Measurements from ENCODE around the gene PDE4D. TPM values are rescaled to one million over a fixed set of nuclear protein-coding genes. Genes with fewer than 3 reads are reported as not detected.
"Not testable (repeated sequence)": the region's sequence is repeated elsewhere in the genome, so short reads cannot be mapped to it uniquely, and the experiment has no call there.

The PDE4D gene
- total RNA-seq, 1 donor from 2014 or later = 7.6 TPM

DNA sequence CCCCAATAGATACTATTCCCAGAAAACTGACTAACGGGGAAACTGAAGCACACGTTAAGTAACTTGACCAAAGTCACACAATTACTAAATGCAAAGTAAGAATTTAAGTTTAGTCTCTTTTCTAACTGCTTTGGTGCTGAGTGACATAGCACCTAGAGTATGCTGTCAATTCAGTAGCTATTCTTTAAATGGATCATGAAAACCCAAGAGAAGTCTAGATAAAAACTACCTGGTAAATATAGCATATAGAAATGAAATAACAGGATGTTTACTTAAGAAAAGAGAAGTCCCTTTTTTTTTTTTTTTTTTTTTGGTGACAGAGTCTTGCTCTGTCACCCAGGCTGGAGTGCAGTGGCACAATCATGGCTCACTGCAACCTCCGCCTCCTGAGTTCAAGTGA, 129.2 kb downstream of the PDE4D start:
- Mint-ChIP-seq H3K36me3 (ENCODE audit: insufficient read depth) (no peaks in the 10 kb centered on the region), H3K4me3 (ENCODE audit: low read depth) (no peak overlapping the region), H3K9me3 (ENCODE audit: low read depth) (no peaks in the 10 kb centered on the region), H3K27me3 (peaks cover 7% of the 10 kb centered on the region), H3K27ac (no peak overlapping the region), H3K4me1 (ENCODE audit: low read depth) (peaks cover 19% of the 10 kb centered on the region)
- DNase-seq (ENCODE audit: low spot score, unreplicated experiment) = no peak
- TF ChIP-seq, protein P1, sequence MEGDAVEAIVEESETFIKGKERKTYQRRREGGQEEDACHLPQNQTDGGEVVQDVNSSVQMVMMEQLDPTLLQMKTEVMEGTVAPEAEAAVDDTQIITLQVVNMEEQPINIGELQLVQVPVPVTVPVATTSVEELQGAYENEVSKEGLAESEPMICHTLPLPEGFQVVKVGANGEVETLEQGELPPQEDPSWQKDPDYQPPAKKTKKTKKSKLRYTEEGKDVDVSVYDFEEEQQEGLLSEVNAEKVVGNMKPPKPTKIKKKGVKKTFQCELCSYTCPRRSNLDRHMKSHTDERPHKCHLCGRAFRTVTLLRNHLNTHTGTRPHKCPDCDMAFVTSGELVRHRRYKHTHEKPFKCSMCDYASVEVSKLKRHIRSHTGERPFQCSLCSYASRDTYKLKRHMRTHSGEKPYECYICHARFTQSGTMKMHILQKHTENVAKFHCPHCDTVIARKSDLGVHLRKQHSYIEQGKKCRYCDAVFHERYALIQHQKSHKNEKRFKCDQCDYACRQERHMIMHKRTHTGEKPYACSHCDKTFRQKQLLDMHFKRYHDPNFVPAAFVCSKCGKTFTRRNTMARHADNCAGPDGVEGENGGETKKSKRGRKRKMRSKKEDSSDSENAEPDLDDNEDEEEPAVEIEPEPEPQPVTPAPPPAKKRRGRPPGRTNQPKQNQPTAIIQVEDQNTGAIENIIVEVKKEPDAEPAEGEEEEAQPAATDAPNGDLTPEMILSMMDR (IDR thresholded peaks at IDR 0.05; ENCODE audit: unreplicated experiment) = no peak

GRCh38 chr5:59763541-59763940, 130.0 kb downstream of the PDE4D start:
- H3K4me1 Mint-ChIP-seq (ENCODE audit: low read depth) = peaks cover 13% of the 10 kb centered on the region
- no peak overlapping the region for H3K4me3 Mint-ChIP-seq (ENCODE audit: low read depth)
- H3K27ac Mint-ChIP-seq = no peak overlapping the region
- H3K36me3 Mint-ChIP-seq (ENCODE audit: insufficient read depth) = no peaks in the 10 kb centered on the region
- TF ChIP-seq, protein P1 (IDR thresholded peaks at IDR 0.05; ENCODE audit: unreplicated experiment) = no peak
- no peak for DNase-seq (ENCODE audit: low spot score, unreplicated experiment)
- H3K9me3 Mint-ChIP-seq (ENCODE audit: low read depth) = no peaks in the 10 kb centered on the region
- H3K27me3 Mint-ChIP-seq = peaks cover 3% of the 10 kb centered on the region

DNA sequence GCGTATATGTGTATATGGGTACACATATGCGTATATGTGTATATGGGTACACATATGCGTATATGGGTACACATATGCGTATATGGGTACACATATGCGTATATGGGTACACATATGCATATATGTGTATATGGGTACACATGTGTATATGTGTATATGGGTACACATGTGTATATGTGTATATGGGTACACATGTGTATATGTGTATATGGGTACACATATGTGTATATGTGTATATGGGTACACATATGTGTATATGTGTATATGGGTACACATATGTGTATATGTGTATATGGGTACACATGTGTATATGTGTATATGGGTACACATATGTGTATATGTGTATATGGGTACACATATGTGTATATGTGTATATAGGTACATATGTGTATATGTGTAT, 131.3 kb downstream of the PDE4D start:
- H3K4me3 Mint-ChIP-seq (ENCODE audit: low read depth); H3K27me3 Mint-ChIP-seq; H3K36me3 Mint-ChIP-seq (ENCODE audit: insufficient read depth); H3K9me3 Mint-ChIP-seq (ENCODE audit: low read depth); H3K4me1 Mint-ChIP-seq (ENCODE audit: low read depth); H3K27ac Mint-ChIP-seq; DNase-seq (ENCODE audit: low spot score, unreplicated experiment): not testable (repeated sequence)

- no peak for DNase-seq (ENCODE audit: low spot score, unreplicated experiment)
- Mint-ChIP-seq H3K9me3 (ENCODE audit: low read depth) (no peaks in the 10 kb centered on the region), H3K4me1 (ENCODE audit: low read depth) (peaks cover 1% of the 10 kb centered on the region)
Measured at GRCh38 chr5:59760785-59761348, 132.7 kb downstream of the PDE4D start.

DNA sequence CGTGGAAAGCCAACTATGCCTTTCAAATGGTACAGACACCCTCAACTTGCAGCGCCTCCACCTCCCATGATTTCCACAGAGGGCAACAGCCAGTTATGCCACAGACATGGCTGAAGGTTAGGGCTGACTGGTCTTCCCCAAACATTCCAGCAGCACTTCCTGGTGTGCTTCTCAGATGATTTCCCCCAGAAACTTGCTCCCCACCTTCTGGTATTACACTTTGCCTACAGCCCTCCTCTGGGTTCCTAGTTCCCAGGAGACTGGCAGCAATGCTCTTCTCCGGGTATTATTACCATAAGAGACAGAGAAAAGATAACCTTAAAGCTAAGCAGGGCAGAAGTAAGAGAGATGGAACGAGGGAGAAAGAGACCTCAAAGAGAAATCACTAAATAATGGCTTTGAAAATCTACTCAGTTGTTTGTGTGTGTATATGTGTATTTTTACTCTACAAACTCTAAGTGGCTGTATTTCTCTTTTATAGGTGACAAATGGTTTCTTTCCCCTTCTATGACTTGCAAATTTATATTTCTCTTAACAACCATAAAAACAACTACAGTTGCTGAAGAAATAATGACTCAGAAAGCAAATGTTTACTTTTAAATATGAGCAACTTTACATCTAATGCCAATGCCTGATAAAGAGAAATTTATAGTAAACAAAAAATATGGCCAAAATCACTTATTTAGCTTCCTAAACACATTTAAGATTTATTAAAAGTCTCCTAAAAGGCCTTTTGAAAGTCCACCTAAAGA, 133.8 kb downstream of the PDE4D start:
- H3K4me1 Mint-ChIP-seq (ENCODE audit: low read depth) = peaks cover 5% of the 10 kb centered on the region
- H3K27ac Mint-ChIP-seq = no peak overlapping the region
- H3K4me3 Mint-ChIP-seq (ENCODE audit: low read depth) = no peak overlapping the region
- DNase-seq (ENCODE audit: low spot score, unreplicated experiment) = no peak
- H3K27me3 Mint-ChIP-seq = no peaks in the 10 kb centered on the region
- no peaks in the 10 kb centered on the region for H3K36me3 Mint-ChIP-seq (ENCODE audit: insufficient read depth)
- H3K9me3 Mint-ChIP-seq (ENCODE audit: low read depth) = no peaks in the 10 kb centered on the region
- TF ChIP-seq, protein P1 (IDR thresholded peaks at IDR 0.05; ENCODE audit: unreplicated experiment) = no peak

More at GRCh38 chr5:59760785-59761348, 132.7 kb downstream of the PDE4D start:
- TF ChIP-seq, protein P1 (IDR thresholded peaks at IDR 0.05; ENCODE audit: unreplicated experiment) = no peak
- no peaks in the 10 kb centered on the region for H3K36me3 Mint-ChIP-seq (ENCODE audit: insufficient read depth)
- H3K27me3 Mint-ChIP-seq = no peaks in the 10 kb centered on the region
- H3K27ac Mint-ChIP-seq = no peak overlapping the region
- H3K4me3 Mint-ChIP-seq (ENCODE audit: low read depth) = no peak overlapping the region

GRCh38 chr5:59758566-59758965, 135.0 kb downstream of the PDE4D start:
- no peak overlapping the region for H3K27ac Mint-ChIP-seq
- no peaks in the 10 kb centered on the region for H3K9me3 Mint-ChIP-seq (ENCODE audit: low read depth)
- TF ChIP-seq, protein P1 (IDR thresholded peaks at IDR 0.05; ENCODE audit: unreplicated experiment) = no peak
- no peak overlapping the region for H3K4me3 Mint-ChIP-seq (ENCODE audit: low read depth)
- no peaks in the 10 kb centered on the region for H3K27me3 Mint-ChIP-seq
- H3K4me1 Mint-ChIP-seq (ENCODE audit: low read depth) = peaks cover 5% of the 10 kb centered on the region
- H3K36me3 Mint-ChIP-seq (ENCODE audit: insufficient read depth) = no peaks in the 10 kb centered on the region
- no peak for DNase-seq (ENCODE audit: low spot score, unreplicated experiment)

Data from progenitor cell of endocrine pancreas (in vitro differentiated cells).